ENCODE measurements around the gene RAP2C.

RAP2C gene

DNA sequence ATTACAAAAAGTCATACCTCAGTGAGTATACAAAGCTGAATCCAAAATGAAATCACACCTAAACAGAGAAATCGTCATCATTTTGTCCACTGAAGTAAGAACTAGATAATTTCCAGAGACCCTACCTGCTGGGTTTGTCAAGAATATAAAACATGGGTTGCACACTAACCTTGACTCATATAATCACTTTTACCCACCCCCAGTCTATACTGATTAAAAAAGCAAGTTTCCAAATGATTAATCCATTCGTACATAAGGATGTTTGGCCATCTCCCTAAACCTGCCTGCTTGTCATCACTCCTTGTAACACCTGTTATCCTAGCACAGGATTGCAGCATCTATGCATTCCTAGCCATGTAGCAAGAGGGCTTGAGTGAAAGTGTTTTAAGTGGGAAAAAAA is 4.7 kb downstream of the RAP2C start:
- peak overlapping the region; percentile 84 for H3K4me3 ChIP-seq (ENCODE audit: low read depth, low read length)
- TF ChIP-seq POLR2A (IDR thresholded peaks at IDR 0.05; ENCODE audit: extremely low read depth, insufficient read length), result no peak
- no peak for TF ChIP-seq MYC (IDR thresholded peaks at IDR 0.05; ENCODE audit: low read depth, low read length)
- TF ChIP-seq, protein P1, sequence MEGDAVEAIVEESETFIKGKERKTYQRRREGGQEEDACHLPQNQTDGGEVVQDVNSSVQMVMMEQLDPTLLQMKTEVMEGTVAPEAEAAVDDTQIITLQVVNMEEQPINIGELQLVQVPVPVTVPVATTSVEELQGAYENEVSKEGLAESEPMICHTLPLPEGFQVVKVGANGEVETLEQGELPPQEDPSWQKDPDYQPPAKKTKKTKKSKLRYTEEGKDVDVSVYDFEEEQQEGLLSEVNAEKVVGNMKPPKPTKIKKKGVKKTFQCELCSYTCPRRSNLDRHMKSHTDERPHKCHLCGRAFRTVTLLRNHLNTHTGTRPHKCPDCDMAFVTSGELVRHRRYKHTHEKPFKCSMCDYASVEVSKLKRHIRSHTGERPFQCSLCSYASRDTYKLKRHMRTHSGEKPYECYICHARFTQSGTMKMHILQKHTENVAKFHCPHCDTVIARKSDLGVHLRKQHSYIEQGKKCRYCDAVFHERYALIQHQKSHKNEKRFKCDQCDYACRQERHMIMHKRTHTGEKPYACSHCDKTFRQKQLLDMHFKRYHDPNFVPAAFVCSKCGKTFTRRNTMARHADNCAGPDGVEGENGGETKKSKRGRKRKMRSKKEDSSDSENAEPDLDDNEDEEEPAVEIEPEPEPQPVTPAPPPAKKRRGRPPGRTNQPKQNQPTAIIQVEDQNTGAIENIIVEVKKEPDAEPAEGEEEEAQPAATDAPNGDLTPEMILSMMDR (IDR thresholded peaks at IDR 0.05; ENCODE audit: low read depth, low read length), result no peak
- TF ChIP-seq, protein P2, sequence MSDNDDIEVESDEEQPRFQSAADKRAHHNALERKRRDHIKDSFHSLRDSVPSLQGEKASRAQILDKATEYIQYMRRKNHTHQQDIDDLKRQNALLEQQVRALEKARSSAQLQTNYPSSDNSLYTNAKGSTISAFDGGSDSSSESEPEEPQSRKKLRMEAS (IDR thresholded peaks at IDR 0.05; ENCODE audit: low read depth, low read length), result no peak
- no peak for DNase-seq (ENCODE audit: low read depth)

DNA sequence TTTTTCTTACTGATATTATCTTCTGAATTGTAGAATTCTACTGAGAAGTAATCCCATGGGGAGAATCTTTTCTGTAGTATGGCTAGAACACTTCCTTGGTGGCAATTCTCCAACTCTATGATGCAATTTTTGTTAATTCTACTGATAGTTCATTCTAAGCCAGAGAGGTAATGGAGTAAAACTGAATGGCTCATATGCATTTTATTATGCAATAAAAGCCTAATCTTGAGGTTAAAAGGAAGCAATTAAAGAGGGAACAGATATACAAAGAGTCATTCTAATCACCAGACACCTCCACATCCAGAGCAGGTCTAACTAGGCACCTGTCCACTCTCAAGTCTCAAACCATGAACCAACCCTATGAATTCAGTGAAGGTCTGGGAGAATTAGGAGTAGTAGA is 9.7 kb downstream of the RAP2C start:
- no peak overlapping the region for H3K4me3 ChIP-seq (ENCODE audit: low read depth, low read length)
- TF ChIP-seq, protein P1 (IDR thresholded peaks at IDR 0.05; ENCODE audit: low read depth, low read length), result no peak
- TF ChIP-seq, protein P2 (IDR thresholded peaks at IDR 0.05; ENCODE audit: low read depth, low read length), result no peak
- TF ChIP-seq POLR2A (IDR thresholded peaks at IDR 0.05; ENCODE audit: extremely low read depth, insufficient read length), result no peak
- no peak for TF ChIP-seq MYC (IDR thresholded peaks at IDR 0.05; ENCODE audit: low read depth, low read length)
- DNase-seq (ENCODE audit: low read depth), result peak; percentile 58

DNA sequence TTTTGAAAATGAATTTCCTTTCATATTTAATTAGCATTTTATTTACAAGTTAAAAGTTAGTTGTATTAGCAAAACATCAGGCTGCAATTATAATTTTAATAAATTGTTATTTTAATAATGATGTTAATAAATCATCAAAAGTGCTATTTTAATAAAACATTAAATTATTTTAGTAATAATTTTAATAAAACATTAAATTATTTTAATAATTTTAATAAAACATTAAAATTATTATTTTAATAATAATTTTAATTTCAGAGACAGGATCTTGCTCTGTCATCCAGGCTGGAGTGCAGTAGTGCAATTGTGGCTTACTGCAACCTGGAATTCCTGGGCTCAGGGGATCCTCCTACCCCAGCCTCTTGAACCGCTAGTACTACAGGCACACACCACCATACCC is 10.8 kb downstream of the RAP2C start:
- no peak overlapping the region for H3K4me3 ChIP-seq (ENCODE audit: low read depth, low read length)
- TF ChIP-seq MYC (IDR thresholded peaks at IDR 0.05; ENCODE audit: low read depth, low read length) (no peak), POLR2A (IDR thresholded peaks at IDR 0.05; ENCODE audit: extremely low read depth, insufficient read length) (no peak)
- TF ChIP-seq, protein P2 (IDR thresholded peaks at IDR 0.05; ENCODE audit: low read depth, low read length), result no peak
- TF ChIP-seq, protein P1 (IDR thresholded peaks at IDR 0.05; ENCODE audit: low read depth, low read length), result no peak
- DNase-seq (ENCODE audit: low read depth), result no peak

DNA sequence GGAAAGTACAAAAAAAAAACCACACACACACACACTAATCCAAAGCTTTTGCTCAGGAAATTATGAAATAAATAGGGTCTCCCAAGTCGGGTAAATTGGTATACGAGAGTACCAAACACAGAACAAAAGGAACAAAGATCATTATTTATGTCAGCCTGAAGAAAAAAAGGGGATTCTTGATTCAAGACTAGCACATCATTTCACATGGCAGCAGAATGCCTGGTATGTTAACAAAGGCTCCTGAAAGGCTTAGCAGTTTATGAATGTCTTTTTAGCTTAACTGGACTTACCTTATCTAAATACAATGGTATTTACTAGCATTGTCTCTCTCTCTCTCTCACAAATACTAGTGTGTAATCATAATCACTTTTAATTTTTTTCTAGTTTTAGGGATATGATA is 11.3 kb downstream of the RAP2C start:
- no peak for TF ChIP-seq POLR2A (IDR thresholded peaks at IDR 0.05; ENCODE audit: extremely low read depth, insufficient read length)
- TF ChIP-seq, protein P1 (IDR thresholded peaks at IDR 0.05; ENCODE audit: low read depth, low read length), result no peak
- TF ChIP-seq MYC (IDR thresholded peaks at IDR 0.05; ENCODE audit: low read depth, low read length), result no peak
- TF ChIP-seq, protein P2 (IDR thresholded peaks at IDR 0.05; ENCODE audit: low read depth, low read length), result no peak
- DNase-seq (ENCODE audit: low read depth), result no peak
- no peak overlapping the region for H3K4me3 ChIP-seq (ENCODE audit: low read depth, low read length)

DNA sequence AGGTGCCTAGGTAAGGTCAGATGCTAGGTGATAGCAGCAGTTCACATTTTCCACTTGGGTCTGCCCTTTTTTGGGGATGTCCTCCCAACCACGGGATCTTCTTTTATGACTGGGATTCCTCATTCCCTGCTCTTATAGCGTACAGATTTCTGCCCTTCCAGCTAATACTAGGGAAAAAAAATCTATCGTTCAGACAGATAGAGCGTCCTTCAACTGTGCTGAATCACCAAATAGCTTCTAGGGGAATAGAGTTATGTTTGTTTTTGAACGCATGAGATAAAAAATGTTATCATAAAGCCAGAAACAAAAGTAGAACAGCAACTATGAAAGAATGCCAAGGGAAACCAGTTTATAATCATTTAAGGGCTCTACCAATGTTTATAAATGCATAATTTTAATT is 13.0 kb downstream of the RAP2C start:
- no peak overlapping the region for H3K4me3 ChIP-seq (ENCODE audit: low read depth, low read length)
- no peak for DNase-seq (ENCODE audit: low read depth)
- TF ChIP-seq, protein P1 (IDR thresholded peaks at IDR 0.05; ENCODE audit: low read depth, low read length), result no peak
- TF ChIP-seq MYC (IDR thresholded peaks at IDR 0.05; ENCODE audit: low read depth, low read length), result no peak
- TF ChIP-seq, protein P2 (IDR thresholded peaks at IDR 0.05; ENCODE audit: low read depth, low read length), result no peak
- TF ChIP-seq POLR2A (IDR thresholded peaks at IDR 0.05; ENCODE audit: extremely low read depth, insufficient read length), result no peak

DNA sequence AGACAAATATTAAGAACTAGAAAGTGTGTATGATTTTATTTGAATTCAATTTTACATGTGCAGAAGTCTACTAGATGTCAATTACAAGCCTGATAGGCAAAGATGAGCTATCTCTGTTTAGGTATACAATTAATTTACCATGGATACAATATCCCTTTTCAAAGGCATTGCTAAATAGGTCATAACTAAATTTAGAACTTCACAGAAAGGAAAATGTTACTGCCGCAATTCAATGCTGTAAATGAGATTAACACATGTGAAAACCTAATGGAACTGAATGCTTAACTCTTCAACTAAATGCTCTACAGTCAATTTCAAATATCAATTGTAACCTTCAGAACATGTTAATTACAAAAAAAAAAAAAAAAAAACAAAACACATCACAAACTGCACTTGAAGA is 14.6 kb downstream of the RAP2C start:
- no peak for DNase-seq (ENCODE audit: low read depth)
- no peak for TF ChIP-seq POLR2A (IDR thresholded peaks at IDR 0.05; ENCODE audit: extremely low read depth, insufficient read length)
- TF ChIP-seq MYC (IDR thresholded peaks at IDR 0.05; ENCODE audit: low read depth, low read length), result no peak
- TF ChIP-seq, protein P1 (IDR thresholded peaks at IDR 0.05; ENCODE audit: low read depth, low read length), result no peak
- TF ChIP-seq, protein P2 (IDR thresholded peaks at IDR 0.05; ENCODE audit: low read depth, low read length), result no peak
- no peak overlapping the region for H3K4me3 ChIP-seq (ENCODE audit: low read depth, low read length)
